GM12878 (cell line): Measurements from ENCODE around the gene CREB5. TPM values are rescaled to one million over a fixed set of nuclear protein-coding genes. Genes with fewer than 3 reads are reported as not detected.

Experiments used
- ATAC-seq: fragments of 200-7000 bp; cut with Tn5 transposase; 3 replicates; pipeline ENCODE4 v1.9.1; 2020; ENCODE audit warnings: mild to moderate bottlenecking, moderate library complexity
- BruUV-seq: library from RNA; stranded (reverse); fragments of 400-500 nt; replicated peaks from 2 replicates; lab custom pipeline; 2021; lab: Mats Ljungman, UMichigan
- CTCF ChIA-PET: fragments of 300-600 bp; sonication (Branson Sonifier 250); formaldehyde crosslinking; extraction: SDS; loops from one replicate; lab custom pipeline; 2021; ENCODE audit warnings: inconsistent platforms; lab: Yijun Ruan, JAX
- POLR2A ChIA-PET: fragments of 350-600 bp; formaldehyde crosslinking; extraction: SDS; loops from one replicate; lab custom pipeline; 2021; ENCODE audit warnings: inconsistent platforms; lab: Charles Lee
- RAD21 ChIA-PET: fragments of 300-600 bp; sonication (Branson Sonifier 250); formaldehyde crosslinking; loops from one replicate; lab custom pipeline; 2023; ENCODE audit warnings: antibody characterized with exemption; ENCODE audit not compliant: unreplicated experiment; lab: Charles Lee
- SMC1A ChIA-PET: fragments of 300-600 bp; sonication (Branson Sonifier 250); formaldehyde crosslinking; loops from one replicate; lab custom pipeline; 2023; ENCODE audit not compliant: unreplicated experiment, uncharacterized antibody; lab: Charles Lee
- DNase-seq: peaks from one replicate; pipeline ENCODE4 v3.0.0-alpha.2; 2011; ENCODE audit warnings: low read depth, low spot score
- FAIRE-seq: peaks from 3 replicates; lab custom pipeline; 2011; peaks lifted over from hg19 to GRCh38; lab: Jason Lieb, UNC
- H2AFZ ChIP-seq: 2 replicates; pipeline ENCODE4 v1.6.0; 2011; ENCODE audit warnings: low read depth, low read length, control low read depth; ENCODE audit not compliant: control insufficient read depth
- H3K27ac ChIP-seq: 2 replicates; pipeline ENCODE4 v1.5.1; 2011; ENCODE audit warnings: control low read depth; ENCODE audit not compliant: control insufficient read depth, insufficient read depth
- H3K27me3 ChIP-seq, 2 experiments: replicated peaks in 1 of 2; 2 replicates each; pipeline versions ENCODE4 v1.6.0 to v1.6.1; 2011; ENCODE audit warnings: low read length in 1 of 2; ENCODE audit not compliant: control insufficient read depth in 2 of 2, insufficient read depth in 2 of 2
- H3K36me3 ChIP-seq, 2 experiments: 2 replicates each; pipeline ENCODE4 v1.5.1; 2011; ENCODE audit warnings: low read length in 1 of 2; ENCODE audit not compliant: control insufficient read depth in 2 of 2, insufficient read depth in 2 of 2
- H3K4me1 ChIP-seq: 2 replicates; pipeline ENCODE4 v1.6.1; 2011; ENCODE audit warnings: mild to moderate bottlenecking, low read length, moderate library complexity, mixed read lengths; ENCODE audit not compliant: control insufficient read depth, insufficient read depth
- H3K4me2 ChIP-seq: 2 replicates; pipeline ENCODE4 v1.6.0; 2011; ENCODE audit warnings: control low read depth; ENCODE audit not compliant: control insufficient read depth, insufficient read depth
- H3K4me3 ChIP-seq: fragments of 200-600 bp; sonication (generic); 2 replicates; pipeline ENCODE4 v1.5.1; 2016
- H3K79me2 ChIP-seq: 2 replicates; pipeline ENCODE4 v1.6.0; 2011; ENCODE audit warnings: low read length; ENCODE audit not compliant: control insufficient read depth, insufficient read depth
- H3K9ac ChIP-seq: 2 replicates; pipeline ENCODE4 v1.8.0; 2011; ENCODE audit warnings: low read length, control low read depth, mixed read lengths; ENCODE audit not compliant: control insufficient read depth, insufficient read depth
- H3K9me3 ChIP-seq: replicated peaks from 3 replicates; pipeline ENCODE4 v1.5.1; 2011; ENCODE audit warnings: mild to moderate bottlenecking, low read length; ENCODE audit not compliant: control insufficient read depth, insufficient read depth
- H4K20me1 ChIP-seq: 2 replicates; pipeline ENCODE4 v1.6.0; 2011; ENCODE audit not compliant: control insufficient read depth, insufficient read depth
- FOXK2 ChIP-seq: fragments of 450-650 bp; IDR thresholded peaks from 2 replicates; pipeline ENCODE4 v1.6.1; 2017; ENCODE audit warnings: mild to moderate bottlenecking, moderate library complexity
- FOXM1 ChIP-seq: IDR thresholded peaks from 2 replicates; pipeline ENCODE4 v1.6.1; 2012; ENCODE audit warnings: low read depth, mild to moderate bottlenecking, inconsistent platforms, low read length, moderate library complexity
- HCFC1 ChIP-seq: fragments of 150-350 bp; IDR thresholded peaks from 2 replicates; pipeline ENCODE4 v1.6.1; 2014; ENCODE audit warnings: low read length
- MAX ChIP-seq: IDR thresholded peaks from 2 replicates; pipeline ENCODE4 v1.6.1; 2012; ENCODE audit warnings: low read depth, low read length, improper control_type of control experiment
- MLLT1 ChIP-seq: fragments of 450-650 bp; IDR thresholded peaks from 2 replicates; pipeline ENCODE4 v1.6.1; 2016; ENCODE audit warnings: mild to moderate bottlenecking
- MTA2 ChIP-seq: fragments of 450-650 bp; IDR thresholded peaks from 2 replicates; pipeline ENCODE4 v1.6.1; 2016; ENCODE audit warnings: low read depth, mild to moderate bottlenecking, moderate library complexity
- MTA3 ChIP-seq: IDR thresholded peaks from 2 replicates; pipeline ENCODE4 v1.6.1; 2012; ENCODE audit warnings: low read length, inconsistent platforms, borderline replicate concordance
- NFIC ChIP-seq: IDR thresholded peaks from 2 replicates; pipeline ENCODE4 v1.6.1; 2012; ENCODE audit warnings: low read depth, mild to moderate bottlenecking, inconsistent platforms, low read length, moderate library complexity
- POLR2A ChIP-seq: IDR thresholded peaks from 2 replicates; pipeline ENCODE4 v1.6.1; 2011; ENCODE audit warnings: low read depth, mild to moderate bottlenecking, low read length
- POLR2AphosphoS5 ChIP-seq: IDR thresholded peaks from 2 replicates; pipeline ENCODE4 v1.6.1; 2011; ENCODE audit warnings: mild to moderate bottlenecking, low read length, inconsistent platforms
- PRDM15 ChIP-seq: fragments of 450-650 bp; formaldehyde crosslinking; IDR thresholded peaks from 2 replicates; pipeline ENCODE4 v1.4.0; 2020; ENCODE audit warnings: mild to moderate bottlenecking, moderate library complexity
- RUNX3 ChIP-seq: IDR thresholded peaks from 2 replicates; pipeline ENCODE4 v1.6.1; 2012; ENCODE audit warnings: low read length, inconsistent platforms
- SIX5 ChIP-seq: IDR thresholded peaks from 2 replicates; pipeline ENCODE4 v1.6.1; 2011; ENCODE audit warnings: mild to moderate bottlenecking, low read depth, low read length, moderate library complexity; ENCODE audit not compliant: severe bottlenecking
- SMAD5 ChIP-seq: IDR thresholded peaks from 2 replicates; pipeline ENCODE4 v1.6.1; 2016; ENCODE audit warnings: antibody characterized with exemption, low read depth
- SREBF2 ChIP-seq: IDR thresholded peaks from 2 replicates; pipeline ENCODE4 v1.6.1; 2012; ENCODE audit warnings: mild to moderate bottlenecking, low read length
- TAF1 ChIP-seq: IDR thresholded peaks from 2 replicates; pipeline ENCODE4 v1.6.1; 2011; ENCODE audit warnings: mild to moderate bottlenecking, low read depth, low read length, borderline replicate concordance
- TCF12 ChIP-seq: IDR thresholded peaks from 2 replicates; pipeline ENCODE4 v1.6.1; 2011; ENCODE audit warnings: low read depth, mild to moderate bottlenecking, low read length
- ZBTB4 ChIP-seq: fragments of 450-650 bp; formaldehyde crosslinking; IDR thresholded peaks from 2 replicates; pipeline ENCODE4 v1.4.0; 2022; ENCODE audit warnings: mild to moderate bottlenecking, moderate library complexity
- WGBS: methylation state at CpG from one replicate; pipeline ENCODE4 v1.1.6; 2016; ENCODE audit warnings: low lambda C conversion rate; ENCODE audit not compliant: insufficient replicate concordance, insufficient coverage; ENCODE audit errors: missing lambda C conversion rate; 5-methylcytosine and 5-hydroxymethylcytosine counted together
- in situ Hi-C: fragments of 300-500 bp; cut with MboI; formaldehyde crosslinking; loops from 9 replicates; pipeline ENCODE4 v1.14.3; 2018; ENCODE audit warnings: mixed read lengths
- intact Hi-C: fragments of 100-400 bp; cut with micrococcal nuclease; formaldehyde crosslinking; loops from one replicate; pipeline ENCODE4 v1.14.2; 2022; ENCODE audit not compliant: unreplicated experiment
- polyA plus RNA-seq, 11 experiments: library from polyadenylated mRNA; depleted of rRNA in 4 of 11; unstranded in 6 of 11; stranded (reverse) in 5 of 11; fragments of >200 nt; fragmentation: Nextera tagmentation in 4 of 11; fragmentation: Illumina TruSeq in 1 of 11; extraction: Ambion mirVana in 4 of 11; extraction: Trizol in 1 of 11; gene quantifications; 1 replicate in 1 of 11; 2 replicates in 10 of 11; pipeline versions ENCODE4 v1.2.1 to v1.2.3, GENCODE V29; 2011 to 2016; ENCODE audit warnings: inconsistent platforms in 2 of 11, missing spikeins in 2 of 11, low read depth in 1 of 11
- total RNA-seq, 4 experiments: library from RNA; depleted of rRNA in 3 of 4; stranded (reverse); fragments of >200 nt in 3 of 4; fragmentation: Illumina TruSeq in 1 of 4; extraction: Trizol in 1 of 4; gene quantifications; 2 replicates each; pipeline versions ENCODE4 v1.2.1 to v1.2.3, GENCODE V29; 2013 to 2021

The CREB5 gene
- total and polyA plus RNA-seq, 10 of the 15 experiments (the other 5 are each of a cell fraction or from before 2014, with no cell fraction given), result 12.9 to 74.1 (median 53.0) TPM

- TF ChIP-seq SREBF2, result no peak
- TF ChIP-seq TAF1, result no peak
- no peak for TF ChIP-seq FOXK2
- no peak for TF ChIP-seq TCF12
- no peak for TF ChIP-seq MTA2
- TF ChIP-seq POLR2A, result no peak
- no peak for TF ChIP-seq RUNX3
- TF ChIP-seq FOXM1, result no peak
- TF ChIP-seq ZBTB4, result no peak
- TF ChIP-seq HCFC1, result no peak
- no peak for TF ChIP-seq PRDM15
- TF ChIP-seq SMAD5, result no peak
- no peak for TF ChIP-seq POLR2AphosphoS5
- TF ChIP-seq NFIC, result no peak
- no peak for TF ChIP-seq SIX5
- no peak for TF ChIP-seq MLLT1
- TF ChIP-seq MTA3, result no peak
- no peak for TF ChIP-seq MAX
- in situ Hi-C loops, result loop anchor here (5.0 kb wide), 1 partner anchor 47 kb away; no protein-coding TSS in a partner anchor
- DNase-seq (no peak), FAIRE-seq (no peak), ATAC-seq (no peak)
- H3K79me2 ChIP-seq, result no peaks in the 10 kb centered on the region
- 75% methylated on average over 2 of the region's 2 CpGs for WGBS
- intact Hi-C loops, result no loop called here
- POLR2A ChIA-PET, result interaction anchor here (1.1 kb wide), 1 partner anchor 9 kb away, joined by 4 read pairs; no protein-coding TSS in a partner anchor
- CTCF ChIA-PET, result interaction anchor here (0.9 to 1.3 kb wide), 5 partner anchors 8 to 141 kb away, joined by 3 read pairs; no protein-coding TSS in a partner anchor
- RAD21 ChIA-PET, result interaction anchor here (1.1 to 2.0 kb wide), 4 partner anchors 49 to 125 kb away, joined by 3 to 5 read pairs (median 4); no protein-coding TSS in a partner anchor
- no peaks in the 10 kb centered on the region for H4K20me1 ChIP-seq
- H3K4me1 ChIP-seq, result peaks cover 9% of the 10 kb centered on the region
- no TSS peak for BruUV-seq
- H3K4me2 ChIP-seq, result no peak overlapping the region
- H3K27me3 ChIP-seq, result no peaks in the 10 kb centered on the region
- no peak overlapping the region for H3K27ac ChIP-seq
- H3K36me3 ChIP-seq, result no peaks in the 10 kb centered on the region
- H3K9me3 ChIP-seq, result no peaks in the 10 kb centered on the region; the same call in 1 of the 3 replicates
- no peak overlapping the region for H3K4me3 ChIP-seq
- SMC1A ChIA-PET, result interaction anchor here (0.6 to 2.1 kb wide), 12 partner anchors 9 to 141 kb away, joined by 3 to 7 read pairs (median 4); no protein-coding TSS in a partner anchor
- H2AFZ ChIP-seq, result no peak overlapping the region
- no peak overlapping the region for H3K9ac ChIP-seq
These were observed 117.4 kb downstream of the CREB5 start for GRCh38 chr7:28529755-28530154.
